ENCODE results near the gene KCNQ1. TPM values are rescaled to one million over a fixed set of nuclear protein-coding genes. Genes with fewer than 3 reads are reported as not detected.
A peak's percentile ranks its signal among the peaks of the same experiment; 100 is the strongest.

Gene KCNQ1
- total RNA-seq, 1 donor from 2014 or later, result 52.9 TPM

DNA sequence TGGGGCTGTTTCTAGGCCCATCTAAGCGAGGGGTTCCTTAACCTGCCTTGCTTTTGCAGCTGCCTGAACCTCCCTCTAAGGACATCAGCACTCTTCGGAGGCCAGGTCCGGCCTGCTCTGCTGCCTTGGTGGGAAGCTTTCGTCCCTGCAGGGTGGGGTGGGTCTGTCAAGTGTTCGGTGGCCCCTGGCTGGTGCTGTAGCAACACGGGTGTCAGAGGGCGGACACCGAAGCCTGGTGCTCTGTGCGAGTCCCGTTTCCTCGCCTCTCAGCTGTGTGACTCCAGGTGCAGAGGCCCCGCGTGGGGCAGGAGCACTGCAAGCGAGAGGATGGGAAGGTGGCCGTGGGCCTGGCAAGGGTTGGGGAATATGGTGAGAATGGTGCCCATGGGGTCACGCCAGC is 376.2 kb downstream of the KCNQ1 start:
- Histone ChIP-seq H3K27ac (no peak overlapping the region), H3K4me3 (no peak overlapping the region), H3K27me3 (no peaks in the 10 kb centered on the region), H3K36me3 (no peaks in the 10 kb centered on the region), H3K9me3 (no peaks in the 10 kb centered on the region), H3K4me1 (peaks cover 23% of the 10 kb centered on the region)
- no peak for ATAC-seq
- TF ChIP-seq, protein P1, sequence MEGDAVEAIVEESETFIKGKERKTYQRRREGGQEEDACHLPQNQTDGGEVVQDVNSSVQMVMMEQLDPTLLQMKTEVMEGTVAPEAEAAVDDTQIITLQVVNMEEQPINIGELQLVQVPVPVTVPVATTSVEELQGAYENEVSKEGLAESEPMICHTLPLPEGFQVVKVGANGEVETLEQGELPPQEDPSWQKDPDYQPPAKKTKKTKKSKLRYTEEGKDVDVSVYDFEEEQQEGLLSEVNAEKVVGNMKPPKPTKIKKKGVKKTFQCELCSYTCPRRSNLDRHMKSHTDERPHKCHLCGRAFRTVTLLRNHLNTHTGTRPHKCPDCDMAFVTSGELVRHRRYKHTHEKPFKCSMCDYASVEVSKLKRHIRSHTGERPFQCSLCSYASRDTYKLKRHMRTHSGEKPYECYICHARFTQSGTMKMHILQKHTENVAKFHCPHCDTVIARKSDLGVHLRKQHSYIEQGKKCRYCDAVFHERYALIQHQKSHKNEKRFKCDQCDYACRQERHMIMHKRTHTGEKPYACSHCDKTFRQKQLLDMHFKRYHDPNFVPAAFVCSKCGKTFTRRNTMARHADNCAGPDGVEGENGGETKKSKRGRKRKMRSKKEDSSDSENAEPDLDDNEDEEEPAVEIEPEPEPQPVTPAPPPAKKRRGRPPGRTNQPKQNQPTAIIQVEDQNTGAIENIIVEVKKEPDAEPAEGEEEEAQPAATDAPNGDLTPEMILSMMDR (IDR thresholded peaks at IDR 0.05), result no peak
- peak; percentile 46 for DNase-seq
- intact Hi-C loops (cut with DNase I), result no loop called here

- H3K4me1 ChIP-seq, result peaks cover 32% of the 10 kb centered on the region
- H3K36me3 ChIP-seq, result no peaks in the 10 kb centered on the region
- H3K27ac ChIP-seq, result no peak overlapping the region
- no peak overlapping the region for H3K4me3 ChIP-seq
- TF ChIP-seq, protein P1 (IDR thresholded peaks at IDR 0.05), result no peak
- intact Hi-C loops (cut with DNase I), result no loop called here
- ATAC-seq, result no peak
- H3K9me3 ChIP-seq, result no peaks in the 10 kb centered on the region
- H3K27me3 ChIP-seq, result no peaks in the 10 kb centered on the region
- DNase-seq, result no peak
These were observed 377.1 kb downstream of the KCNQ1 start for GRCh38 chr11:2821891-2822290.

DNA sequence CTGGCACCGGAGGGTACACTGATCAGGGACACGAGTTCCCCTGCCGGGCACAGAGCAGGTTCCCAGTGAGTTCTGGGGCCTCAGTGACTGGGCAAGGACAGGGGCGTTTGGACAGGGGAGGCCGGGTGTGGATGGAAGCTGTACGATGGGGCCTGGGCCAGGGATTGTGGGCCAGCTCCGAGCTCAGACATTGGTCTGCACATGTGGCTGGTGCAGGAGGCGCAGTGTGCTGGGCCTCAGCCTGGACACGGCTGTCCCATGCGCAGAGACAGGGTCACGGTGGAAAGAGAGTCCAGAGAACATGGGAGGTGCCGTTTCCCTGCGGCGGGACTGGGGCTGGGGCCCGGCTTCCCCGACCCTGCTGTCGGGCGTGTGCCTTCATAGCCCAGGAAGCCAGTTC is 380.0 kb downstream of the KCNQ1 start:
- H3K27me3 ChIP-seq, result no peaks in the 10 kb centered on the region
- peaks cover 5% of the 10 kb centered on the region for H3K9me3 ChIP-seq
- TF ChIP-seq, protein P1 (IDR thresholded peaks at IDR 0.05), result no peak
- H3K4me3 ChIP-seq, result no peak overlapping the region
- peak overlapping the region; percentile 88 for H3K27ac ChIP-seq
- H3K36me3 ChIP-seq, result no peaks in the 10 kb centered on the region
- H3K4me1 ChIP-seq, result peaks cover 30% of the 10 kb centered on the region
- ATAC-seq, result peak; percentile 4
- DNase-seq, result no peak
- intact Hi-C loops (cut with DNase I), result no loop called here

GRCh38 chr11:2825261-2825888 is 380.6 kb downstream of the KCNQ1 start:
- TF ChIP-seq, protein P1 (IDR thresholded peaks at IDR 0.05), result peak; percentile 34
- peak overlapping the region; percentile 11 for H3K4me3 ChIP-seq
- no peaks in the 10 kb centered on the region for H3K27me3 ChIP-seq
- no peaks in the 10 kb centered on the region for H3K36me3 ChIP-seq
- DNase-seq (peak; percentile 87), ATAC-seq (peak; percentile 82)
- peaks cover 5% of the 10 kb centered on the region for H3K9me3 ChIP-seq
- intact Hi-C loops (cut with DNase I), result no loop called here
- peak overlapping the region; percentile 88 for H3K27ac ChIP-seq
- peaks cover 30% of the 10 kb centered on the region for H3K4me1 ChIP-seq

GRCh38 chr11:2825889-2826678 is 381.3 kb downstream of the KCNQ1 start:
- Histone ChIP-seq H3K27ac (peak overlapping the region; percentile 88), H3K36me3 (no peaks in the 10 kb centered on the region), H3K27me3 (no peaks in the 10 kb centered on the region), H3K4me1 (peaks cover 30% of the 10 kb centered on the region), H3K4me3 (peak overlapping the region; percentile 11), H3K9me3 (peaks cover 5% of the 10 kb centered on the region)
- TF ChIP-seq, protein P1 (IDR thresholded peaks at IDR 0.05), result no peak
- ATAC-seq, result peak; percentile 81
- DNase-seq, result peak; percentile 81
- intact Hi-C loops (cut with DNase I), result no loop called here

All from upper lobe of right lung (tissue), 1 donor.